Femur (tissue), 1 donor: ENCODE results near the gene LONRF2.
"Not testable (repeated sequence)": the region's sequence is repeated elsewhere in the genome, so short reads cannot be mapped to it uniquely, and the experiment has no call there.

Experiments used
- DNase-seq: peaks from one replicate; pipeline ENCODE4 v3.0.0-alpha.2; 2017

Gene LONRF2

DNA sequence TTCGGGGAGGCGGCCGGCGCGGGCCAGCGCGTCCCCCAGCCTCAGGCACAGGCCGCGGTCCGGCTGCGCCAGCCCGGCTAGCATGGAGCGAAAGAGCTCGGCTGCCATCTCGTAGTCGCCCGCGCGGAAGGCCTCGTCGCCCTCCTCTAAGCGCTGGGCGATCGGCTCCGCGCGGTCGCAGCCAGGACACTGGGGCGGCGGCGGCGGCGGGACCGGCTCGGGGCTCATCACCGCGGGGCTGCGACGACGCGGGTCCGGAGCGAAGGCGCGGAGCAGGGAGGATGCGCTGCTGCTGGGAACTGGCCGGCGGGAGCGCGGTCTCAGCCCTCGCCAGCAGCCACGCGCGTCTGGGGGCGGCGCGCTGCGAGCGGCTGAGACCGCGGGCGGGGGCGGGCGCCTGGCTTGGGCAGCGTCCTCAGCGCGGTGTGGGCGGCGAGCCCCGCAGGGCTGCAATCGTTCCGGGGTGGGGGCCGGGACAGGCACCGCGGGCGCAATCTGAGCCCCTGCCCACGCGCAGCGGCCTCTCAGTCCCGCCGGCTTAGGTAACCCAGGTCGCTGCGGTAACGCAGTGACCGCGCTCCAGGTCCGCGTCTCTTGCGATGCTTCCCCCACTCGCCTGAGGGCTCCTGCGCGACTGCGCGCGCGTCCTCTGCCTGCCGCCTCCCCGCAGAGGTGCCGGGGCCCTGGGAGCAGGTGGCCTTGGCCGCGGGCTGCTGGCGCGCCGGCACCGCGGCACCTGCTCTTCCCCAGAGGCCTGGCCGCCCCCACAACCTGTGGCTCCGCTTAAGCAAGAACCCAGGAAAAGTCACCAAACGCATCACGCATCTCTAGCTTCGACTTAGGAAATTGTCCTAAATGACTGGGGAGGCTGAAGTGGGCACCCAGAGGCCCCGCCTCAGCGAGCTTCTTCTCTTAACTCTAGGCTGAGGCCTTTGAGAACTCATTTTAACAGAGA, at the start of gene LONRF2:
Gene LONRF2, minus strand, starts transcription at position 636 of the 955 bp plus-strand sequence. Its CDS starts 408 bp downstream, at position 228.
- DNase-seq = peak; percentile 35

DNA sequence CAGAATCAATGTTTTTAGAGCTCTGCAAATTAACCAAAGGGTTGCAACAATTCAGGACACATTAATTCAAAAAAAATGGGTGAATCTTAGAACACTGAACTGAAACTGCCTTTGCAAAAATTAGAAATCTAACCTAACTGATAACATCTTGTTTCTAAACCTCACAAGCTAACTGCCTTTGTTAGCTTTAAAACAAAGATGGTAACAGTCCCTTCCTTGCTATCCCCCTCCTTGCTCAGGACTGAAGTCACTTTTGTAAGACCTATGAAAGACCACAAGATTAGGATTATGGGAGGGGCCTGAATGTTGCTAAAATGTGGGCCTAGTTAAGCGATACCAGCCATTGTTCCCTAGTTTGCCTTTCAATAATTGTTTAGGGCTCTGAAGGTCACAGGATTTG, 44.9 kb upstream of the LONRF2 start:
- DNase-seq = no peak

DNA sequence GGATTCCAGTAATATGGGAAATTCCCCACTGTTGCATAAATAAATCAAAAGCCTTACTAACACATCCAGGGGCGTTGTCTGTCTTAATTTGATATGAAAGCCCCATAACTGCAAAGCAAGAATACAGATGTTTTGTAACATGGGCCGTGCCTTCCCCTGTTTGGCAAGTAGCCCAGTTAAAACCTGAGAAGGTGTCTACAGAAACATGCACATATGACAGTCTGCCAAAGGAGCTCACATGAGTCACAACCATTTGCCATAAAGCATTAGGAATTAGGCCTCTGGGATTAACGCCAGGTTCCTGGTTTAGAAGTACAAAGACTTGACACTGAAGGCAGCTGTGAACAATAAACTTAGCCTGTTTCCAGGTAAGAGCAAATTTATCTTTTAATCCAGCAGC, 43.1 kb upstream of the LONRF2 start:
- DNase-seq = peak; percentile 30

DNA sequence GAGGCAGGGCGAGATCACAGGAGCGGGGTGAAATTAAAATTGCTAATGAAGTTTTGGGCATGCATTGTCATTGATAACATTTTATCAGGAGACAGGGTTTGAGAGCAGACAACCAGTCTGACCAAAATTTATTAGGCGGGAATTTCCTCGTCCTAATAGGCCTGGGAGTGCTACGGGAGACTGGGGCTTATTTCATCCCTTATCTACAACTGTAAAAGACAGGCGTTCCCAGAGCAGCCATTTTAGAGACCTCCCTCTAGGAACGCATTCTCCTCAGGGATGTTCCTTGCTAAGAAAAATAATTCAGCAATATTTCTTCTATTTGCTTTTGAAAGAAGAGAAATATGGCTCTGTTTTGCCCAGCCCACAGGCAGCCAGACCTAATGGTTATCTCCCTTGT, 40.0 kb upstream of the LONRF2 start:
- not testable (repeated sequence) for DNase-seq

DNA sequence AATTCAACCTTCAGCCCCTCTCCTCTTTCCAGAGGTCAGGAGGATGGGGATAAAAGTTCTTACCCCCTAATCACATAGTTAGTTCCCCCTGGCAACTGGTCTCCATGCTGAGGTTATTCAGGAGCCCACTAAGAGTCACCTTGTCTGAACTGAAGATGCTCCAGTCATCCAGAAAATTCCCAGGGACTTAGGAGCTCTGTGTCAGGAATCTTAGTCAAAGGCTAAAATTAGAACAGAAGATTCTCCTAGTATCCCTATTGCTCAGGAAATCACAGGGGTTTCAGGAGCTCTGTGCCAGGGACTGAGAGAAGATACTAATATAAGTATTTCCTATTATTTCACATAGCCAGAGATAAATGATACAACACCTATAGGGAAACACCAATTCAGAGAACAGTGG, 37.3 kb upstream of the LONRF2 start:
- no peak for DNase-seq

DNA sequence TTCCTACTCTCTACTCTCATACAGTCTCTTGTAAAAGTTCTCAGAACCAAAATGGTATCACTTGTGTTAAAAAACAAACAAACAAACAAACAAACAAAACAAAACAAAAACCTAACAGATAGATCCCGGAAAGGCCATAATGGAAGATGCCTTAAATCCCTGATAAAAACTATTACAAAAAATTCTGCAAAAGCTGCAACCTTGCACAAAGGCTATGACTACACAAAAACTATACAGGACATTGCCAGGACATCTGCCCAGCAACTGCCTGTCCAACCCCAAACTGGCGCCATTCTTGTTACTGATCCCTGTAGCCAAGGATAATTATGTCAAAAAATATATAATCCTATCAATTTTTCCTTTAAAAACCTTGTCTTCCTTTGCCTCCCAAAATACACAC, 36.3 kb upstream of the LONRF2 start:
- no peak for DNase-seq

DNA sequence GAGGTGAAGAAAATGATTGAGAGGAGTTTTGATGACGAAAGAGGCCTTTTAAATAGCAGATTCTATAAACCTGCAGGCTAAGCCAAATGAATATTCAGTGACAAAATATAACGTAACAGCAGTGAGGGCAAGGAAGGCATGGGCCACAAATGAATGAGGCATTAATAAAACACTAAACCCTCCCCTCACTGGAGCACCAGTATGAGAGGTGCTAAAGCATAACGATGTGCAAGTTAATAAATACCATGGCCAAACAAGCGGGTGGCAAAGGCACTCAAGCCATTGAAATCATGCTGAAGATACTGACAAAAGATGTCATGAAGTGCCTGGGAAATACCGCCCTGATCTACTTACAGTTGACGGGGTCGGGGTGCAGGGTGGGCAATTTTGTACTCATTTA, 30.2 kb upstream of the LONRF2 start:
- DNase-seq = no peak

DNA sequence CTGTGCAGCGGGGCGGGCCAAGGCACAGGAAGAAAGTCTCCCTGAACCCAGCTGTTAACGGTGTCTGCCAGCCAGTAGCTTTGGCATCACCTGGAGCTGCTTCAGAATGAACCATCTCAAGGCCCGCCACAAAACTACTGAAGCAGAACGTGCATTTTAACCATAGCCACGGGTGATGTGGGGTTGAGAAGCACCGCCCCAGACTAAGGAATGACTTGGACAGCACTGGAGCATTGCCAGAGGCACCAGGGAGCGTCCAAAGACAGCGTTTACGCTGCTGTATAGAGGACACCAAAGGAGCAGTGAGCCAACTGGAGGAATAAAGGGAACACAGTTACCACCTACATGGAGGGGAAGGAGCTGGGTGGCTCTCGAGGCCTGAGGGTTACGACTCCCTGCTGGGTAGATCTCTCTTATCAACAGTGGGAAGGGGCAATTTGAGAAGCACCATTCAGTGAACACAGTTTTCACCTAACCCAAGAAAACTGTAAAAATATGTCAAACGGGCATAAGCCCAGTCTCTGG, 28.4 kb upstream of the LONRF2 start:
- no peak for DNase-seq

DNA sequence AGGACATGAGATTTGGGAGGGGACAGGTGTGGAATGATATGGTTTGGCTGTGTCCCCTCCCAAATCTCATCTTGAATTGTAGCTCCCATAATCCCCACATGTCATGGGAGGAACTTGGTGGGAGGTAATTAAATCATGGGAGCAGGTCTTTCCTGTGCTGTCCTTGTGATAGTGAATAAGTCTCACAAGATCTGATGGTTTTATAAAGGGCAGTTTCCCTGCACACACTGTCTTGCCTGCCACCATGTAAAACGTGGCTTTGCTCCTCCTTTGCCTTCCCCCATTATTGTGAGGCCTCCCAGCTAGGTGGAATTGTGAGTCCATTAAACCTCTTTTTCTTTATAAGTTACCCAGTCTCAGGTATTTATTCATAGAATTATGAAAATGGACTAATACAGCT, 22.8 kb upstream of the LONRF2 start:
- not testable (repeated sequence) for DNase-seq

DNA sequence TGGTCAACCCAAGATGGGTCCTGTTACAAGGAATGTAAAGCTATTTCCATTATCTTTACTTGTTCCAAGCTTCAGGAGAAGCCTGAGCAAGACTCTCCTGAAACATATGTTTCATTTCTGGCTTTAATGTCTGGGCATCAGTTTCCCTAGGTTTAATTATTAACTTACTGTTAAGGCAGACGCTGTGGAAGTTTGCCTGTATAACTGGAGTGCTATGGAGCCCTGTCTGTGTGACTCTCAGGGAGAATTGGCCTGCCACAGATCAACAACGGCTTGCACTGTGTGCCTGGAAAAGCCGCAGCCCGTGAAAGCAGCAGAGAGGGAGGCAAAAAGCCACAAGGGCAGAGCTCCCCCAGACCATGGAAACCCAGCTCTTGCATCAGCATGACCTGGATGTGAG, 22.1 kb upstream of the LONRF2 start:
- DNase-seq = no peak

DNA sequence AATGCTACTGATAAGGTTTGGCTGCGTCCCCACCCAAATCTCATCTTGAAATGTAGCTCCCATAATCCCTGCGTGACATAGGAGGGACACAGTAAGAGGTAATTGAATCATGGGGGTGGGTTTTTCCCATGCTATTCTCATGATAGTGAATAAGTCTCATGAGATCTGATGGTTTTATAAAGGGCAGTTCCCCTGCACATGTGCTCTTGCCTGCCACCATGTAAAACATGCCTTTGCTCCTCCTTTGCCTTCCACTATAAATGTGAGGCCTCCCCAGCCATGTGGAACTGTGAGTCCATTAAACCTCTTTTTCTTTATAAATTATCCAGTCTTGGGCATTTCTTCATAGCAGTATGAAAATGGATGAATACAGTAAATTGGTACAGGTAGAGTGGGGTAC, 20.2 kb upstream of the LONRF2 start:
- DNase-seq = not testable (repeated sequence)

DNA sequence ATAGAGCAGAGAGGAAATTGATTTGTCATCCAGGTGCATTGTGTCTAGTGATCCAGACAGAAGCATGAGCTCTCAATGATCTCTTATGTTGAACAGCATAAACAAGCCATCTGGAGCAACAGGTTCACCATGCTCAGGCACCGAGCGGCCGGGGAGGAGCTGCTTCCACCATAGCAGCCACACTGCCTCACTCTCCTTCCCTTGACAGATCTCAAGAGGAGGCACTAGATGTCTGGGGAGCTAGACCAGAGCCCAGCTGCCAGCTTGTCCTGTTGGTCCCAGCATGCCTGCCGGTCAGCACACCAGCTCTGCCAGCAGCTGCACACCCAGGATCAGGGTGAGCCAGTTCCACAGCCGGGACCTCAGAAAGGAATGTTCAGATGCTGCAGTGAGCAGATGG, 17.5 kb upstream of the LONRF2 start:
- no peak for DNase-seq

DNA sequence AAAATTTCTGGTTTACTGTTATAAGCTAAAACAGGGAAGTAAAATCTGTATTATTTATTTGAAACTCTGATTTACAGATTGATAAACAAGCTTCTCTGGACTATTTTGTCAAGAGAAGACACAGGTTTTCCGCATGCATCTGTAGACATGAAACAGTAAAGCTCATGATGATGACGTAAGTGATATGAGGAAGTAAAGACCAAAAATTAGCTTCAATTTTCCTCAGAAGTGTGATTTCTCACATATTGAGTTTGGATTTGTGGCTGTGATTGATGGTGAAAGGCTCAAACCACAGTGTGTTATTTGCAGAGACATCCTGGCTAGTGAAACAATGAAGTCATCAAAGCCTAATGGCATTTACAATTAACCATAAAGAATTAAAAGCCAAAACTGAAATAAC, 12.6 kb upstream of the LONRF2 start:
- DNase-seq = no peak

DNA sequence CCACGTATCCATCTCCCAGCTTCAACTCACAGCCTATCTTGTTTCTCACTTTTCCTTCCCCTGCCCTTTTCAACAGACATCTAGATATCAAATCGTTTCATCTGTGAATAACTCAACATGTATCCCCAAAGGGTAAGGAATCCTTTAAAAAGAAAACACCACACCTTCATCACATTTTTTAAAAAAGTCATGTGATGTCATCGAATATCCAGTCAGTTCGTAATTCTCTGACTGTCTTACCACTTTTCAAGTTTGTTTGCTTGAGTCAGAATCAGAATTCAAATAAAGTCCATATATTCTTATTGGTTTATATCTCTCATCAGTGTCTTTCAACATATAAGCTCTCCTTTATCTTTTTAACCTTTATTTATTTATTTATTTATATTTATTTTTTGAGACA, 5.4 kb upstream of the LONRF2 start:
- DNase-seq = no peak

DNA sequence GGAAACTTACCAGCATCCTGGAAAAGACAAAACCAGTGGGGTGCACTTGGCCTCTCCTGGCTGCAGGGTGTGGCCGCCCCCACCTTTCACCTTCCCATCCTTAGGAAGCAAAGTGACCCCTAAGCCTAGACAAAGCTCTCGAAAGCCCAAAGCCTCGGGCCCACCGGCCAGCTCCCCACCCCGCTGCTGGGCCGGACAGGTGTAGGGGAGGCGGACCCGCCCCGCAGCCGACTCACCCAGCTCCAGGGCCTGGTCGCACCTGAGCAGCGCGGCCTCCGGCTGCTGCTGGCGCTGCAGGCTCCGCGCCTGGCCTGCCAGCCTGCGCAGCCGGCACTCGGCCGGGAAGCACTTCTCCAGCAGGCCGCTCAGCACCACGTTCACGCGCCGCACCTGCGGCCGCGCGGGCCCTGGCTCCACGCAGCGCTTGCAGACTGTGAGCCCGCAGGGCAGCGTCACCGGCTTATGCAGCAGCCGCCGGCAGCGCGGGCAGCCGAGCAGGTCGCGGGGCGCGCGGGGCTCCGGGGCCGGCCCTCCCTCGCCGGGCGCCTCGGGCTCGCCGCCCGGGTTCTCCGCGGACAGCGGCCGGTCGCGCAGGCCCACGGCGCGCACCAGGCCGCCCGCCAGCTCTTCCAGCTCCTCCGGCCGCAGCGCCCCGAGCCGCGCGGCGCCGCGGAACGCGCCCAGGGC, 979 bp downstream of the LONRF2 start:
- peak; percentile 31 for DNase-seq

DNA sequence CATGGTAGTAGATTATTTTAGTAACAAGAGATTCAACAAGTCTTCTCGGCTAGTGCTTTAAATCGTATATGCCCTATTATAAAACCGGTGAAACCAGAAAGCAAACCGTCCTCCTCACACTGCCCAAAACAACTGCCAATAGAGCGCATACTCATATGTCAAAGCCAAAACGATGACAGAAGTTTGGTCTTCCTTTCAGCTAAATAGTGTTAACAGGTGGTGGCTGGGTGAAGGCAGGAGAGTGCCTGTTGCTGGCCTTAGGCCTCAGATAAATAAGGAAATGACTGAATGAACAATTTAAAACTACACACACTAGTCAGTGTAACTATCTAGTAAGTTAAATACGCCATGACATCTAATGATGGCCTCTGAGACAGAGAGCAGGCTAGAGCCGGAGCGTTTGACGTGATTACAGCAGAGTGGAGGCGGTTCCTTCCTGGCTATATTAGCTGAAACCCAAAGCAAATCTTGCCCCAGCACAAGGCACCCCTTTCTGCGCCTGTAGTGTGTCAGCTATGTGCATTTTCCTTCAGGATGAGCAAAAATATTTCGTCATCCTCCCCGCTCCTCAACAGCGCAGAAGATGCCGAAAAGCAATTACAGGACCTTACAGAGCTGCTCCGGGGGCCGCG, 1.6 kb downstream of the LONRF2 start:
- DNase-seq = no peak

DNA sequence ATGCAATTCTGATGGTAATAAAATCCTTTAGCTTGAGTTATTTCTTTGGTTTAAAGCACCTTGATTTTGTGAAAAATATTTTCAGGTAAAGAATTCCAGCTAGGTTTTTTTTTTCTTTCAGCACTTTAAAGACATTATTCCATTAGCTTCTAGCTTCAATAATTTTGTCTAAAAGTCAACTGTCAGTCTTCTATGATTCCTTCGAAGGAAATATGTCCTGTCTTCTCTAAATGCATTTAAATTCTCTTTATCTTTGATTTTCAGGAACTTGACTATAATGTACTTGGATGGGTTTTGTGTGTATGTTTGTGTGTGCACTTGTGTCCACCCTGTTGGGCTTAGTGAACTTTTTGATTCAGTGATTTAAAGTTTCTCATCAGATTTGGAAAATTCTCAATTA, 4.7 kb downstream of the LONRF2 start:
- DNase-seq = no peak

DNA sequence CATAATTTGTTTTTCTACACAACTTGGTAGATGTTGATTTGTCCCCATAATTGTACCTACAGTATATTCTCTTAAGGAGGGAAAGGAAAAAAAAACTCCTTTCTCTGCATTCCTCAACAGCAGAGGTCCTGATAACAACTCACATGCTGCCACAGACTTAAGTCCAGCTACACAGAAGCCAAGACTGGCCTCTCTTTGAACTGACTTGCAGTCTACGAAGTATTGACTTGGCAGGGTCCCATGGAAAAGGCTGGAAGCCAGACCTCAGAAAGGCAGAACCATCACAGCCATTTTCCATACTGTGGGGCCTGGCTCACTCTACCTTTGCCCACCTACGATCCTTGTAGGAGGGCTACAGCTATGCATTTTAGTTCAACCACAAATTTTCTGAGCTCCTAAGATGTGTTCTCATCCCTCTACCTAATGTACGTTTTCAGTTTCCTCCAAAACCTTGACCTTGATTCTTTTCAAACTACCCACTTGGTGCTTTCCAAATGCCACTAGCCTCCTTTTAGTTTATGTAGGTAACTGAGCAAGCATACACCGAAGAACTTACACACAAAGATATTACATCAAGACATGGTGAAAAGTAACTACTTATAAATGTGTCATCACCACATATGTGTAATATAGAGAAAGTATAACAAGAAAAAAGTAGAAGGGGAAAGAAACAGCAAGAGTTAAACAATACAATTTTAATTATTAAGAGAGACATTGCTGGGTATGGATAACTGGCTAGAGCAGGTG, 12.2 kb downstream of the LONRF2 start:
- DNase-seq = no peak

DNA sequence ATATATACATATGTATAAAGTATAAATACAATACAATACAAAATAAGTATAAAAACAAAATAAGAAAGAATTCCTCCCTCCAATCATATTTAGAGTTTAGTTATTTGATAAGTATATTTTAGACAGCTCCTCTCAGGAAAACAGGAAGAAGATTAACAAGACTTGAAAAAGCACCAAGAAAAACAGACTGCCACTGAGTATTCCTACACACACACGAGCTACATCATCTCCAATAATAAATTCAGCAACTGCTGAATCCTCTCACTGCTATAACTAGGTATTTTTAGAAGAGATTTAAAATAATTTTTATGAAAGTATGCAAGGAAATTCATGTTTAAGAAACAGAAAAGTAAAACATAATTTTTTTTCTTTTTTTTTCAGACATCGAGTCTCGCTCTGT, 13.0 kb downstream of the LONRF2 start:
- no peak for DNase-seq

DNA sequence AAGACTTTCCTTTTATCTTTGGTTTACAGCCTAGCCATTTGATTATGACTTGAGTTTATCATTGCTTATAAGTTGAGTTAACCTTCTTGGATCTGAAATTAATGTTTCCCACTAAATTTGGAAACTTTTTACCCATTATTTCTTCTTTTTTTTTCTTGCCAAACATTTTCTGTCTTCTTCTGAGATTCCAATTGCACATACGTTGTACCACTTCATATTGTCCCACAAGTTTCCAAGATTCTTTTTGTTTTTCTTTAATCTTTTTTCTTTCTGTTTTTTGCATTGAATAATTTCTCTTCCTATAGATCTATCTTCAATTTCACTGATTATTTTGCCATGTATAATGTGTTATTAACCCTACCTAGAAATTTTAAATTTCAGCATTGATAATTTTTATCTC, 18.6 kb downstream of the LONRF2 start:
- no peak for DNase-seq

DNA sequence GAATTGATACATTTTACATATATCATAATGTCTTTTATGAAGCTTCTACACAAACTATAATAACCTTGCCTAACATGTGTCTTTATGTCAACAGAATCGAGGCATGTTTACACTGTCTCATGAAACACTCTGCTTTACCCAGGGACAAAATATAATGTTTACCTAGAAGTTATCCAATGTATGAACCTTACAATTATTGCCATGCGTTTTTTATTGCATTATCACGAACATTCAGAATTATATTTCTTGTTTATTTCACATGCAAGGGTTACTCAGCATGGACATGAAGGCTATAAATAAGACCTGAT, 19.8 kb downstream of the LONRF2 start:
- DNase-seq = no peak

DNA sequence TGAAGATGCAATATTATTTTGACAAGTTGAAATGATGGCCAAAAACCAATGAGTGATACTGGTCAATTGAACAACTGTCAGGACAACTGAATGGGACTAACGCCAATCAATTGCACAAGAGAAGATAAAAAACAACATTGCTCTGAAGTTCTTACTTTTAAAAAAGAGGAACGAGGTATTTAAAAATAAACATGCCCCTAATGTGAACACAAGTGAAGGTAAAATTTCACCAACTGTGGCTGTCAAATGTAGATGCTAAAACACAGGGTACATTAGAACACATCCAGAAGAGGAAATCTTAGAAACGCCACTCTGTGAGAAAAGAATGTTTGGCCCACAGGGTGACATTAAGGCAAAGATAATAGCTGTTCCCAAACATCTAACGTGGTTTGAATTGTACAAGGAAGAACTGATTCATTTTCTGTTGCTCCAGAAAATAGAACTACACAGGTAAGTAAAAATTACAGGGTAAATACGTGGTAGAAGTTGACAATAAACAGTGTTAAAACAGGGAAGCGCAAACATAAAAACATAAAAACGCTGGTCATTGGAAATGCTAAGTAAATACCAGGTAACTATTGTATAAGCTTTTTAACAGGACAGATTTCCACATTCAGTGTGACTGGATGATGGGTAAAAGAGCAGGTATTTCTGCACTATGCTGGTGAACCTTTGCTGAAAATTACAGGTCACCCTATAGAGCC, 20.3 kb downstream of the LONRF2 start:
- DNase-seq = no peak
